ENCODE data around the gene CNDP1. TPM values are rescaled to one million over a fixed set of nuclear protein-coding genes. Genes with fewer than 3 reads are reported as not detected.

CNDP1 gene
- total RNA-seq, 2 experiments from 2014 or later: 0.25 to 0.39 TPM

DNA sequence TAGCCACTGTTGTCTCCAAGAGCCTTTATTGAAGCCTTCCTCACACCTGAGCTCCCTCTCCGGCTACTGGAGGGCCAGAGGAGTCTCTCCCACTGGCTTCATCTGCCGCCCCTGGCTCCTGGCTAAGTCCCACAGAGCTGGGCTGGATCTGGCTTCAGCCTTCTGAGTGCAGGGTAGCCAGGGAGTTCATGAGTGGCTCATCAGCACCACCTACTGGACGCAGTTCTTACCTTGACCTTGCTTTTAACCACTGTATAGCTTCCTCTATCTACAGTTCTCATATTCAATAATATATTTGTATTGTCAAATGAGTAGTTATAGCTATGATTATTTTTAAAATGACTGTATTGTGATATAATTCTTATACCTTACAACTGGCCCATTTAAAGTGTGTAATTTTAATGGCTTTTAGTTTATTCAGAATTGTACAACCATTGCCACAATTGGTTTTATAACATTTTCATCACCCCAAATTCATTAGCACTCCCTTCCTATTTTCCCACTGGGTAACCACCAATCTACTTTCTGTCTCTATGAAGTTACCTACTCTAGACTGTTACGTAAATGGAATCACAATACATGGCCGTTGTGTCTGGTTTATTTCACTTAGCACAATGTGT is 17.7 kb downstream of the CNDP1 start:
- TF ChIP-seq, protein P1, sequence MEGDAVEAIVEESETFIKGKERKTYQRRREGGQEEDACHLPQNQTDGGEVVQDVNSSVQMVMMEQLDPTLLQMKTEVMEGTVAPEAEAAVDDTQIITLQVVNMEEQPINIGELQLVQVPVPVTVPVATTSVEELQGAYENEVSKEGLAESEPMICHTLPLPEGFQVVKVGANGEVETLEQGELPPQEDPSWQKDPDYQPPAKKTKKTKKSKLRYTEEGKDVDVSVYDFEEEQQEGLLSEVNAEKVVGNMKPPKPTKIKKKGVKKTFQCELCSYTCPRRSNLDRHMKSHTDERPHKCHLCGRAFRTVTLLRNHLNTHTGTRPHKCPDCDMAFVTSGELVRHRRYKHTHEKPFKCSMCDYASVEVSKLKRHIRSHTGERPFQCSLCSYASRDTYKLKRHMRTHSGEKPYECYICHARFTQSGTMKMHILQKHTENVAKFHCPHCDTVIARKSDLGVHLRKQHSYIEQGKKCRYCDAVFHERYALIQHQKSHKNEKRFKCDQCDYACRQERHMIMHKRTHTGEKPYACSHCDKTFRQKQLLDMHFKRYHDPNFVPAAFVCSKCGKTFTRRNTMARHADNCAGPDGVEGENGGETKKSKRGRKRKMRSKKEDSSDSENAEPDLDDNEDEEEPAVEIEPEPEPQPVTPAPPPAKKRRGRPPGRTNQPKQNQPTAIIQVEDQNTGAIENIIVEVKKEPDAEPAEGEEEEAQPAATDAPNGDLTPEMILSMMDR (IDR thresholded peaks at IDR 0.05): peak; percentile 85
- no peak overlapping the region for H3K4me3 Mint-ChIP-seq
- POLR2A ChIA-PET: interaction anchor here (1.3 kb wide), 2 partner anchors 56 to 199 kb away, joined by 4 to 6 read pairs; partner anchors contain the start of gene CNDP2

DNA sequence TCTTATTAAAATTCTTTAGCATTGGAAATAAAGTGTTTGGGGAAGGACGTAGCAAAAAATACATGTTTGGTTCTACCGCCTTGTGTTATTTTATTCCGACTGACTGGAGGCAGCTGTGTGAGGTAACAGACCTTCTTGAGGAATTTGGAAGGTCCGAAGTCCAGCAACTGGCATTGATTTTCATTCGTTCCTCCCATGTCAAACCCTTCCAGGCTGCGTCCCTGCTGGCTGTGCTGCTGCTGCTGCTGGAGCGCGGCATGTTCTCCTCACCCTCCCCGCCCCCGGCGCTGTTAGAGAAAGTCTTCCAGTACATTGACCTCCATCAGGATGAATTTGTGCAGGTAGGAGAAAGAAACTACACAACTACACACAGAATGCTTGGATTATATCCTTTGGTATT is 21.8 kb downstream of the CNDP1 start:
- Mint-ChIP-seq H3K4me1 (ENCODE audit: low read depth) (no peaks in the 10 kb centered on the region), H3K9me3 (no peaks in the 10 kb centered on the region), H3K27me3 (peaks cover 19% of the 10 kb centered on the region), H3K36me3 (ENCODE audit: low read depth) (no peaks in the 10 kb centered on the region), H3K27ac (no peak overlapping the region), H3K4me3 (no peak overlapping the region)
- Histone ChIP-seq H3K27ac (ENCODE audit: low read depth in 1 of 2, low read length in 2 of 2) (no peak overlapping the region), H3K27me3 (ENCODE audit: control insufficient read depth in 1 of 2, insufficient read depth in 2 of 2, low read length in 2 of 2) (no peaks in the 10 kb centered on the region), H3K36me3 (ENCODE audit: insufficient read depth, low read length) (no peaks in the 10 kb centered on the region), H3K4me1 (ENCODE audit: insufficient read depth, low read length) (no peaks in the 10 kb centered on the region), H3K4me3 (ENCODE audit: low read length) (no peak overlapping the region), H3K9me3 (ENCODE audit: control insufficient read depth in 1 of 2, insufficient read depth in 1 of 2, low read length in 2 of 2) (no peaks in the 10 kb centered on the region)
- ChIA-PET CTCF (no interaction called here), POLR2A (no interaction called here)
- ATAC-seq (ENCODE audit: poor library complexity) (no peak), DNase-seq (no peak)
- intact Hi-C loops (cut with DNase I, micrococcal nuclease): loop anchor here (5.0 to 10.0 kb wide), 2 partner anchors 1791 to 1799 kb away; no protein-coding TSS in a partner anchor
- TF ChIP-seq, protein P1 (IDR thresholded peaks at IDR 0.05): no peak

More for the DNA sequence above, 17.7 kb downstream of the CNDP1 start:
- H3K4me1 ChIP-seq (ENCODE audit: insufficient read depth, low read length): no peaks in the 10 kb centered on the region
- Mint-ChIP-seq H3K36me3 (ENCODE audit: low read depth) (no peaks in the 10 kb centered on the region), H3K9me3 (peaks cover 5% of the 10 kb centered on the region), H3K27me3 (peaks cover 19% of the 10 kb centered on the region), H3K27ac (no peak overlapping the region), H3K4me1 (ENCODE audit: low read depth) (no peaks in the 10 kb centered on the region)
- H3K9me3 ChIP-seq (ENCODE audit: control insufficient read depth in 1 of 2, insufficient read depth in 1 of 2, low read length in 2 of 2): peaks cover 8 to 15% of the 10 kb centered on the region in 2 experiments
- no peak overlapping the region for H3K4me3 ChIP-seq (ENCODE audit: low read length)
- intact Hi-C loops (cut with DNase I, micrococcal nuclease): loop anchor here (1.0 to 10.0 kb wide), 6 partner anchors 59 to 1787 kb away; no protein-coding TSS in a partner anchor
- CTCF ChIA-PET: interaction anchor here (0.5 to 1.4 kb wide), 15 partner anchors 12 to 358 kb away, joined by 3 to 13 read pairs (median 3); partner anchors contain the start of gene CNDP2
- no peak overlapping the region for H3K27ac ChIP-seq (ENCODE audit: low read depth in 1 of 2, low read length in 2 of 2)
- peak; percentile 61 to 89 (median 70) for DNase-seq
- ATAC-seq (ENCODE audit: poor library complexity): peak; percentile 94
- no peaks in the 10 kb centered on the region for H3K27me3 ChIP-seq (ENCODE audit: control insufficient read depth in 1 of 2, insufficient read depth in 2 of 2, low read length in 2 of 2)
- H3K36me3 ChIP-seq (ENCODE audit: insufficient read depth, low read length): no peaks in the 10 kb centered on the region

DNA sequence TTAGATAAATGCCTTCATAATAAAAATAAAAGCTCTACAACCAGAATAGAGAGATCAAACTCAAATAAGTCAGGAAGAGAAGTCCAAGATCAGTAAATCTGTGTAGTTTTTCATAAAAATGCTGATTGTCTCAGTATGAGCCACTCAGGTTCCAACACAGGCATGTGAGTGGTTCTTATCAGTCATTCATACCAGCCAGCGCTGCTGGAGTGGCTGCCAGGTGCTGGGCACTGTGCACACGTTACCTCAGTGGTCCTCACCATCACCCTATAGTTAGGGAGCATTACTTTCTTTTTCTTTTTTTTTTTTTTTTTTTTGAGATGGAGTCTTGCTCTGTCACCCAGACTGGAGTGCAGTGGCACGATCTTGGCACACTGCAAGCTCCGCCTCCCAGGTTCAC is 23.8 kb downstream of the CNDP1 start:
- ChIA-PET POLR2A (no interaction called here), CTCF (no interaction called here)
- Histone ChIP-seq H3K27me3 (ENCODE audit: control insufficient read depth in 1 of 2, insufficient read depth in 2 of 2, low read length in 2 of 2) (no peaks in the 10 kb centered on the region), H3K27ac (ENCODE audit: low read depth in 1 of 2, low read length in 2 of 2) (no peak overlapping the region), H3K4me1 (ENCODE audit: insufficient read depth, low read length) (no peaks in the 10 kb centered on the region), H3K4me3 (ENCODE audit: low read length) (no peak overlapping the region), H3K36me3 (ENCODE audit: insufficient read depth, low read length) (no peaks in the 10 kb centered on the region), H3K9me3 (ENCODE audit: control insufficient read depth in 1 of 2, insufficient read depth in 1 of 2, low read length in 2 of 2) (no peaks in the 10 kb centered on the region)
- no peak for ATAC-seq (ENCODE audit: poor library complexity)
- Mint-ChIP-seq H3K9me3 (no peaks in the 10 kb centered on the region), H3K27me3 (peaks cover 16% of the 10 kb centered on the region), H3K27ac (no peak overlapping the region), H3K4me3 (no peak overlapping the region), H3K4me1 (ENCODE audit: low read depth) (no peaks in the 10 kb centered on the region), H3K36me3 (ENCODE audit: low read depth) (no peaks in the 10 kb centered on the region)
- TF ChIP-seq, protein P1 (IDR thresholded peaks at IDR 0.05): no peak
- DNase-seq: no peak
- intact Hi-C loops (cut with DNase I, micrococcal nuclease): loop anchor here (5.0 to 10.0 kb wide), 2 partner anchors 1793 to 1801 kb away; no protein-coding TSS in a partner anchor
